Measurements from ENCODE around the gene THRSP. TPM values are rescaled to one million over a fixed set of nuclear protein-coding genes. Genes with fewer than 3 reads are reported as not detected.

Gene THRSP
- total RNA-seq, 1 donor = not detected

GRCh38 chr11:78031629-78032028 is 32.0 kb upstream of the THRSP start:
- no peak for TF ChIP-seq CTCF (IDR thresholded peaks at IDR 0.05; ENCODE audit: insufficient read depth, low read depth, low read length)
- DNase-seq (ENCODE audit: low read depth) = no peak
- H3K4me3 ChIP-seq (ENCODE audit: low read depth, low read length) = no peak overlapping the region

GRCh38 chr11:78032090-78032489 is 31.6 kb upstream of the THRSP start:
- no peak for TF ChIP-seq CTCF (IDR thresholded peaks at IDR 0.05; ENCODE audit: insufficient read depth, low read depth, low read length)
- no peak overlapping the region for H3K4me3 ChIP-seq (ENCODE audit: low read depth, low read length)
- DNase-seq (ENCODE audit: low read depth) = no peak

GRCh38 chr11:78033040-78033439 is 30.6 kb upstream of the THRSP start:
- TF ChIP-seq CTCF (IDR thresholded peaks at IDR 0.05; ENCODE audit: insufficient read depth, low read depth, low read length) = no peak
- H3K4me3 ChIP-seq (ENCODE audit: low read depth, low read length) = no peak overlapping the region
- no peak for DNase-seq (ENCODE audit: low read depth)

GRCh38 chr11:78034623-78035022 is 29.0 kb upstream of the THRSP start:
- no peak for TF ChIP-seq CTCF (IDR thresholded peaks at IDR 0.05; ENCODE audit: insufficient read depth, low read depth, low read length)
- H3K4me3 ChIP-seq (ENCODE audit: low read depth, low read length) = no peak overlapping the region
- no peak for DNase-seq (ENCODE audit: low read depth)

GRCh38 chr11:78036313-78036712 is 27.3 kb upstream of the THRSP start:
- no peak for DNase-seq (ENCODE audit: low read depth)
- no peak overlapping the region for H3K4me3 ChIP-seq (ENCODE audit: low read depth, low read length)
- no peak for TF ChIP-seq CTCF (IDR thresholded peaks at IDR 0.05; ENCODE audit: insufficient read depth, low read depth, low read length)

- no peak overlapping the region for H3K4me3 ChIP-seq (ENCODE audit: low read depth, low read length)
- DNase-seq (ENCODE audit: low read depth) = no peak
- no peak for TF ChIP-seq CTCF (IDR thresholded peaks at IDR 0.05; ENCODE audit: insufficient read depth, low read depth, low read length)
Measured at GRCh38 chr11:78037056-78037455, 26.6 kb upstream of the THRSP start.

- no peak for DNase-seq (ENCODE audit: low read depth)
- H3K4me3 ChIP-seq (ENCODE audit: low read depth, low read length) = no peak overlapping the region
- TF ChIP-seq CTCF (IDR thresholded peaks at IDR 0.05; ENCODE audit: insufficient read depth, low read depth, low read length) = no peak
Measured at GRCh38 chr11:78037825-78038620, 25.6 kb upstream of the THRSP start.
